ENCODE results near the gene CHCHD2.
"Not testable (repeated sequence)": the region's sequence is repeated elsewhere in the genome, so short reads cannot be mapped to it uniquely, and the experiment has no call there.

DNA sequence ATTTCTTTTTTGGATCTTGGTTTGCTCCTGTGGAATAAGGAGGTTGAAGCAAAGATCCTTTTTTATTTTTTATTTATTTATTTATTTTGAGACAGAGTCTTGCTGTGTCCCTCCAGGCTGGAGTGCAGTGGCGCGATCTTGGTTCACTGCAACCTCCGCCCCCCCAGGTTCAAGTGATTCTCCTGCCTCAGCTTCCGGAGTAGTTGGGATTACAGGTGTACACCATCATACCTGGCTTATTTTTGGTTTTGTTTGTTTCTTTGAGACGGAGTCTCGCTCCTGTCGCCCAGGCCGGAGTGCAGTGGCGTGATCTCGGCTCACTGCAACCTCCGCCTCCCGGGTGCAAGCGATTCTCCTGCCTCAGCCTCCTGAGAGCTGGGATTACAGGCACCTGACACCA is 39.9 kb downstream of the CHCHD2 start:
- TF ChIP-seq, protein P1, sequence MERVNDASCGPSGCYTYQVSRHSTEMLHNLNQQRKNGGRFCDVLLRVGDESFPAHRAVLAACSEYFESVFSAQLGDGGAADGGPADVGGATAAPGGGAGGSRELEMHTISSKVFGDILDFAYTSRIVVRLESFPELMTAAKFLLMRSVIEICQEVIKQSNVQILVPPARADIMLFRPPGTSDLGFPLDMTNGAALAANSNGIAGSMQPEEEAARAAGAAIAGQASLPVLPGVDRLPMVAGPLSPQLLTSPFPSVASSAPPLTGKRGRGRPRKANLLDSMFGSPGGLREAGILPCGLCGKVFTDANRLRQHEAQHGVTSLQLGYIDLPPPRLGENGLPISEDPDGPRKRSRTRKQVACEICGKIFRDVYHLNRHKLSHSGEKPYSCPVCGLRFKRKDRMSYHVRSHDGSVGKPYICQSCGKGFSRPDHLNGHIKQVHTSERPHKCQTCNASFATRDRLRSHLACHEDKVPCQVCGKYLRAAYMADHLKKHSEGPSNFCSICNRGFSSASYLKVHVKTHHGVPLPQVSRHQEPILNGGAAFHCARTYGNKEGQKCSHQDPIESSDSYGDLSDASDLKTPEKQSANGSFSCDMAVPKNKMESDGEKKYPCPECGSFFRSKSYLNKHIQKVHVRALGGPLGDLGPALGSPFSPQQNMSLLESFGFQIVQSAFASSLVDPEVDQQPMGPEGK (CRISPR knock-in tag; IDR thresholded peaks at IDR 0.05; ENCODE audit: borderline replicate concordance): not testable (repeated sequence)
- not testable (repeated sequence) for TF ChIP-seq OSR1 (CRISPR knock-in tag; IDR thresholded peaks at IDR 0.05); TOX (CRISPR knock-in tag; IDR thresholded peaks at IDR 0.05; ENCODE audit: borderline replicate concordance); ZC3H10 (CRISPR knock-in tag; IDR thresholded peaks at IDR 0.05); CREB5 (CRISPR knock-in tag; IDR thresholded peaks at IDR 0.05; ENCODE audit: low read depth); ZFP30 (CRISPR knock-in tag; IDR thresholded peaks at IDR 0.05); TCF4 (CRISPR knock-in tag; IDR thresholded peaks at IDR 0.05; ENCODE audit: borderline replicate concordance); SNAI2 (CRISPR knock-in tag; IDR thresholded peaks at IDR 0.05); ARNTL (CRISPR knock-in tag; IDR thresholded peaks at IDR 0.05; ENCODE audit: borderline replicate concordance, low read depth); ZFP3 (CRISPR knock-in tag; IDR thresholded peaks at IDR 0.05); PPARA (CRISPR knock-in tag; IDR thresholded peaks at IDR 0.05; ENCODE audit: borderline replicate concordance)

Measured in SK-N-SH treated with all-trans-retinoic acid at 6 μM for 48 hours (cell line).